ENCODE measurements around the gene CREBRF.

GRCh38 chr5:173078878-173079277 lies 22.7 kb downstream of the CREBRF start:
- TF ChIP-seq, protein P1, sequence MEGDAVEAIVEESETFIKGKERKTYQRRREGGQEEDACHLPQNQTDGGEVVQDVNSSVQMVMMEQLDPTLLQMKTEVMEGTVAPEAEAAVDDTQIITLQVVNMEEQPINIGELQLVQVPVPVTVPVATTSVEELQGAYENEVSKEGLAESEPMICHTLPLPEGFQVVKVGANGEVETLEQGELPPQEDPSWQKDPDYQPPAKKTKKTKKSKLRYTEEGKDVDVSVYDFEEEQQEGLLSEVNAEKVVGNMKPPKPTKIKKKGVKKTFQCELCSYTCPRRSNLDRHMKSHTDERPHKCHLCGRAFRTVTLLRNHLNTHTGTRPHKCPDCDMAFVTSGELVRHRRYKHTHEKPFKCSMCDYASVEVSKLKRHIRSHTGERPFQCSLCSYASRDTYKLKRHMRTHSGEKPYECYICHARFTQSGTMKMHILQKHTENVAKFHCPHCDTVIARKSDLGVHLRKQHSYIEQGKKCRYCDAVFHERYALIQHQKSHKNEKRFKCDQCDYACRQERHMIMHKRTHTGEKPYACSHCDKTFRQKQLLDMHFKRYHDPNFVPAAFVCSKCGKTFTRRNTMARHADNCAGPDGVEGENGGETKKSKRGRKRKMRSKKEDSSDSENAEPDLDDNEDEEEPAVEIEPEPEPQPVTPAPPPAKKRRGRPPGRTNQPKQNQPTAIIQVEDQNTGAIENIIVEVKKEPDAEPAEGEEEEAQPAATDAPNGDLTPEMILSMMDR (IDR thresholded peaks at IDR 0.05) = no peak
- TF ChIP-seq POLR2A (IDR thresholded peaks at IDR 0.05) (no peak), POLR2AphosphoS5 (IDR thresholded peaks at IDR 0.05) (no peak), EP300 (IDR thresholded peaks at IDR 0.05; ENCODE audit: low read depth) (no peak)
